Superior temporal gyrus (tissue), 1 donor: ENCODE data around the gene FAM72C.
"Not testable (repeated sequence)": the region's sequence is repeated elsewhere in the genome, so short reads cannot be mapped to it uniquely, and the experiment has no call there.

ENCODE experiments used
- DNase-seq: peaks from one replicate; pipeline ENCODE4 v3.0.0-alpha.2; 2016; ENCODE audit errors: extremely low spot score

Gene FAM72C

DNA sequence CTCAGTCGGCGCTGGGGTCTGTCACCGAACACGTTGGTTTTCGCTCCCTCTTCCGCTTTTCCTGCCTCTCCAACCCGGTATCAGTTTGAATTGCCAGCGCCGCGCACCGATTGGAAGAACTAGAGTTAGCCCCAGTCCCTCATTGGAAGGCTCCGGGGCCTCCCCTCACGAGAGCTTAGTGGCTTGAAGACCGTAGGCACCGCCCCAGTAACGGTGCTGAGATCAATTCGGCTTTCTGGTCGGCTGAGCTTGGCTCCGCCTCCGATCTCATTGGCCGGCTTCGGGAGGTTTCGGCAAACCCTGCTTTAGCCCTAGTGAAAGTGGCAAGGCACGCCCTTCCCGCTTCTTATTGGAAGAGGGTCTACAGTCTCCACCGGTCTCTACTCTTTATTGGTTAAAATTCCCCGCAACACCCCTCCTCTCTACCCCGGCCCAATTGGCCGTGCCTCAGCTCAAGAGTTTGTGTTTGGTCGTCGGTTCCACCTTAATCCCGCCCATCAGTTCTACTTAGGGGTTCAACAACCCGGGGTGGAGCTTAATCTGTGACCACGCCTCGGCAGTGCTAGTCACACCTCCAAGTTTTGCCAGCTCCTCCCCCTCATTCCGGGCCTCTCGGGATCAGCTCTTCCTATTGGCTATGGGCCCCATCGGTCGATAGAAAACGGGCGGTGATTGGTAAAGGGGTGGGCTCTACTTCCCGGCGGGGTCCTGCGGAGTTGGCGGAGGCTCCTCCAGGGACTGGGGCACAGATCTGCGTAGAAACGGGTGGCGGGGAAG lies at the start of gene FAM72C:
Gene FAM72C (minus strand): TSS at position 63 of the 777 bp plus-strand sequence. CDS start 845 bp downstream, outside the sequence.
- not testable (repeated sequence) for DNase-seq

DNA sequence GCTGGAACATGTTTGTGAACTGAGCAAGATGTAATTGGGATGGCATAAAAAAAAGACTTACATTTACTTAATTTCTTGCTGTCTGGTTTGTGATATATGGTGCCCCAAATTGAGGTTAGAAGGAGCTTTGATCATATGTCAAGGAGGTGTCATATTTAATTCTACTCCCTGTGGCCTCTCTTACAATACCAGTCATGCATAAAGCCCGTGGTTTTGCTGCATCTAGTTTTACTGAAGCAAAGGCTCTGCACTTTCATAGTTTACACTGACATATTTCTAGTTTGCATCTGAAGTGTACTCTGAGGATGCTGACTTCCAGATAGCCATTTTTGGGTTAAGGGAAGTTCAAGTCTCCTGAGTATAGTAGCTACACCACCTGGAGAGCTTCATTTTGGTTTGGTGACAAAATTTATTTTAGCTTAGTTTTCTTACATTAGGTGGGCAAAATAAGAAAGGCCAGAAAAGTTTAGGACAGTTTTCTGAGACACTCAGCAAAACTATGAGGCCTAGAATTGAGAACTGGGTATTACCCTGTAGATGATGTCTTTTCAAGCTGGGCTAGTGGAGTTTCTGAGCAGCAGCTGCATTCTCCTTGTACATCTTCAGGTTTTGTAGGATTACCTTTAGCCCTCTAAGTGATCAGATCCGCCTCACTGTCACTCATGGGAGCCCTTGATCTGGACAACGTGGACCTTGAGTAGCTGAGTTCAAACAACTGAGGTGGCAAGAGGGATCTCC lies 48.4 kb upstream of the FAM72C start:
- DNase-seq, result not testable (repeated sequence)

DNA sequence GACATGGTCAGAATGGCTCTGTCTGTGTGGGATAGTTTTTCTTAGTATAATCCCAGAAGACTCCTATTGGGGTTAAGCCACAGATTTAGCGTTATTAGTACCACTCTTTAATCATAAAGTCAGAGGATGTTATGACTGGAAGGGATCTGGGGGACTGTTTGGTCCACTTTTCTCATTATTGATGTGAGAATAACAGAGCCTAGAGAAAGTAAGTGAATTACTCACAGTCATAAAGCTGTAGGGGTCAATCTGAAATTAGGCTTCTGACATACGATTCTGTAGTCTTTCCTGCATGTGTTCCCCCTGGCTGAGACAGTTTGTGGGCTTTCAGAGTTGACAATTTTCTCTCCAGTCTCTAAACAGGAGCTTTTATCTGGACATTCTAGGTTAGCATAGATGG lies 47.3 kb upstream of the FAM72C start:
- not testable (repeated sequence) for DNase-seq

DNA sequence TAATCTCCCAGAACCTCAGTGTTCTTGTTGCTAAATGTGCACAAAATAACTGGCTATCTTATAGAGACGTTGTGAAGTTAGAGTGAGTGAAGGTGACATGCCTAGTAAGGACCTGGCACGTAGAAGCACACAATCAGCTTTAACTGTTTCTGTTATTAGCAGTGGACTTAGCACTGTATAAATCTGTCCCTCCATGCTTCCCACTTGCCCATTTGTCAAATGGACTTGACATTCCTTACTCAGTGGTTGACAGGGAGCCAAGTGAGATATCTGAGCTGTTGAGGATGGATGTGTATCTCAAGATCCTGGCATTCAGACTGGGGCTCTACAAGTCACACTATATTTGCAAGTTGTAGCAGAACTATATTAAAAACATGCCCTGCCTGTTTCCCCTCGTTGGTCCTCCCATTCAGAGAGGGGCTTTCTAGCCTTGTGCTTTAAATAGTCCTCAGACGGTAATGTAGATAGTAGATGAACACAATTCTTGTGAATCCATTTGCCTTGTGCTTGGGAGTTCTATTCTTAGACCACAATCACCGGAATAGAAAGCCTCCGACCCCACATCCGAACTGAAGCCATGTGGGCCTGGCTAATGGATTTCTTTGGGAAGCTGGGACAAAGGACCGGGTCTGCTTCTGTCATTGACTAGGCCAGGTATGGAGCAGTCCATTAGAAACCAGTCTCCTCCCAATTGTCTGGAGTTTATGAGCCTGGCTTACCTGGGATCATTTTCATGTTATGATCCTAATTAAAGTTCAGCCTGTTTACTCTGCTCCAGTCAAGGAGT lies 43.6 kb upstream of the FAM72C start:
- not testable (repeated sequence) for DNase-seq

DNA sequence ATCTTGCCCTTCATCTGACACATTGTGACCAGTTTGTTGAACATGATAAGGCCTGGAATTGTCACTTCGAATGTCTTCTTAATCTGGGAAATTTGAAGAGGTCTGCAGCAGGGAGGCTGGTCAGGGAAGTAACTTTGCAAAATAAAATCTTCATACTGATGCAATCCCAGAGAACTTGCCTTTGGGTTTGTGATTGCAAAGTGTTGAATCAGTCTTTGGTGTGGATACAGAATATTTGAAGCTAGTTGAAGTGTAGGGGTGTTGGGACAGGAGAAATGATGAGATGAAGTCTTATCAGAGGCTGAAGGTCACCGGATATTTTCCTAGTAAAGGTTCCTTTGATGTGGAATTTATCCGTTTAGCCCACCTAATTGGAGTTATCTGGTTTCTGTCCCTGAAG lies 42.7 kb upstream of the FAM72C start:
- not testable (repeated sequence) for DNase-seq

DNA sequence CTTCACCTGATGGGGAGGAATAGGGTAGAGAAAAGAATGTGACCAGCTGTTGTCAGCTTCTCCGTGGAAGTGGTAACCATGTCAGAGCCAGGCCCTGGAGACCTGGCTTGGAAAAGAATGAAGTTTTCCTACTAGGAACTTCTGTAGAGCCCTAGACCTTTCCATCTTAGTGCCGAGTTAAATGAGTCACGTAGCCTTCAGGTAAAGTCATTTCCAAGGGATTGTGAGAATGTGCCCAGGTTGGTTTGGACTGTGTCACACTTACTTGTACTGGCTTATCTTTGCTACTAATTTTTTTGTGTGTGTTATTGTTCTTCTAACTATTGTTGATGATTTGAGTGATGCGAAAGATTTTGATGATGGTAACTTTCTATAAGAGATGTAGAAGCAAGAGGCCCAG lies 42.3 kb upstream of the FAM72C start:
- DNase-seq, result not testable (repeated sequence)

DNA sequence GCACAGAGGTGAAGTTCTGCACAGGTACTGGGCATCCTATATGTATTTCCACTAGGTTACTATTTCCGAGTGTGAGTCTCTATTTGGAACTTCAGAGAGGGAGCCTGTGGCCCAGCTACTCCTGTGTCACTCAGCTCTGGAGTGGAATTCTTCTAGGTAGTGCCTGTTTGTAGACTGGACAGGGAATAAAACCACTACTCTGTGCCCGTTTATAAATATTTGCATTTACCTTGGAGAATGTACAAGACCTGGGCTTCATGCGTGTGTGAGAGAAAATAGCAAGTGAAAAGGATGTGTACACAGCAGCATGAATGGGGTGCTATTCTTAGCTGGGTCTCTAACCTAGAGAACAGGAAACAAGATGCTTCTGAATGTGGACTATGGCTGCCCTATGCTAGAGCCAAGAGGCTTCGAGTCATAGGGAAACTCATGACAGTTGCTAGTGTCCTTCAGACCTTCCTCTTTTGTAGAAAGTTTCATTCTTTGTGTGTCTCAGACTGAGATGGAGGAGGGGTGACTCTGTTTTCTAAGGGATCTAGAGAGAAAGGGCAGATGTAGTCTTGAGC lies 40.5 kb upstream of the FAM72C start:
- not testable (repeated sequence) for DNase-seq

DNA sequence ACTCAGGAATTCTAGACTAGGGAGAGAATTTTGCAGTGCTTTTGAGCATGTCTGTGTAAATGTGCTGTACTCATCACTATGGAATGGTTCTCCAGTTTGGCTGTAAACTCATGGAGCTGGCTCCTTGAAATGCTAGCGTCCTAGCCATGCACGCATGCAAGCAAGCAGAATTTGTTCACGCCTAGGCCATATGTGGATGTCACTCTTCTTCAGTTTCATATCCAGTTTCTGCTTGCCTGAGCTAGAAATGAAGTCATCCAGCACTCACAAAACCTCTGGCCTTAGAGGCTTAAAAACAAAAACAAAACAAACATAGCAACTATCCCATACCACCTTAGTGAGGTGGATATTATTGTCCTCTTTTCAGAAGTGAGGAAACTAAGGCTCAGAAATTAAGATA lies 37.6 kb upstream of the FAM72C start:
- DNase-seq, result not testable (repeated sequence)

DNA sequence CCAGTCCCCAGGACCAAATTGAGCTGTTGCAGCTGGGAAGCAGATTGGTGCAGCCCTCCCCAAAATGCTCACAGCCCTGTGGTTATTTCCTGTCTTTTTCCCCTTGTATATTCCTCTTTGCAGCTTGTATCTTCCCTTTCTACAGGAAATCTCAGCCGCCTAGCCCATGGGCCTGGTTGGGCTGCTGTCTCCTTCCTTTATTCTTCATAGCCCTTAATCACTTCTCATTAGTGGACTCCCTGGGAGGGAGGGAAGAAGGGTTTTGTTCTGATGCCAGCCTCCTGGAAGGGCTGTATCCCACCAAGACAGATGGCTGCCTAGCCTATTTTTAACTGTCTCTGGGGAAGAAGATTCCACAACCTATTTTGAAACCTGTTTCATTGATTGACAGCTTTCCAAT lies 32.5 kb upstream of the FAM72C start:
- not testable (repeated sequence) for DNase-seq

DNA sequence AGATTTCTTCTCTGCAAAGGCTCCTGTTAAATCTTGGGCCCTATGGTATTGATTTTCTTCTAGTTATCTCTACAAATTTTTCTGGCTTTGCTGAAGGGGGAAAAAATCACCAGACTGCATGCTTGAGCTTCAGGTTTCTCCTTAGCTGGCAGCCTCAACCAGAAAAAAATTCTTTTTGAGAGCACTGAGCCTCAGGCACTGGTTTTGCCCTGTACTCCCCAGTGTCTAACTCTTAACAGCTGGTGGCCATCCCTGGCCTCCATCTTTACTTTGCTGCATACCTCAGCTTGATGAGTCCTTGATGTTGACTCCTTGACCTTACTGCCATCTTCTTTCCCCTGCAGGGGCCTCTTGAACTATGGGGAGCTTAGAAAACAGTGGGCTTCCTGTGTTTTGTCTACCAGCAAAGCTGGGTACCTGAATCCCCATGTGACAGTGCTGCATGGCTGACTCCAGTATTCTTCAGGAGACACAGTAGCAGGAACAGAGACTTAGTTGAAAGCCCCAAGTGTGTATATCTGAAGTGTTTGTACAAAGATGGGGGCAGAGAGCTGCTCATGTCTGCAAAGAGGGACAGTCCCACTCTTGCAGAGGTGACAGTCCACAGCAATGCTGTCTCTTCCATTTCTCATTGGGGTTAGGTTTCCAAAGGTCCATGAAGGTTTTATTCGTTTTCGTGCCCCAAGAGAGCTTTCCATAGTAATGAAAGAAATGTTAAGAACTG lies 31.7 kb upstream of the FAM72C start:
- not testable (repeated sequence) for DNase-seq

DNA sequence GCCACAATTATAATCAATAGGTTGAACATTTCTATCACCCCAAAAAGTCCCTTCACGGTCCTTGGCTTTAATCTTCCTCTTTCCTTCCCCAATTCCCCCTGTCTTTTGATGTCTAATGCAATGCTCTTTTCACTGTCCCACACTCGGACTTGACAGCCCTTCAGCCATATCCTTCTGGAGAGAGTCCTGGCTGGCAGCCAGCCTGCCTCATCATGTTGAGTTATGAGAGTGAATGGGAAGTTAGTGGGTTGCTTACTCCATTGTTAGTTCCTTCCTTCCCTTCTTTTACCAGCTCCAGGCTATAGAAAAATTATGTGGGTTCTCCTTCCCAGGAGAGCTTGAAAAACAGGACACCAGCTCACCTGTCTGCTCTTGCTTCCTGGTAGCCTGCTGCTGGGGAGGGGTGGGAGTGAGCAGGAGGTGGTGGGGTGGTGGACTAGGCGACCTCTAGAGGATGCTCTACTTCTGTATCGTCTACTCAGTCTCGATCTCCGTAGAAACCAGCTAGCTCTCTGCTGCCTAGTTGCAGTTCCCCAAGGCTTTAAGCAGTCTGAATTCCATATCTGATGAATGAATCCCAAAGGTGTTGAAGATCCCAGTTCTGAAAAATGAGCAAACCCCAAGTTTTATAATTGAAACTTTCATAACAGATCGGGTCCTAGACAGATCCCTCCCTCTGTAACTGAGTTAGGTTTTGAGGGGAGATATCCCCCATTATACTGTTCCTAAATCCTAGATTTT lies 30.5 kb upstream of the FAM72C start:
- DNase-seq, result not testable (repeated sequence)

DNA sequence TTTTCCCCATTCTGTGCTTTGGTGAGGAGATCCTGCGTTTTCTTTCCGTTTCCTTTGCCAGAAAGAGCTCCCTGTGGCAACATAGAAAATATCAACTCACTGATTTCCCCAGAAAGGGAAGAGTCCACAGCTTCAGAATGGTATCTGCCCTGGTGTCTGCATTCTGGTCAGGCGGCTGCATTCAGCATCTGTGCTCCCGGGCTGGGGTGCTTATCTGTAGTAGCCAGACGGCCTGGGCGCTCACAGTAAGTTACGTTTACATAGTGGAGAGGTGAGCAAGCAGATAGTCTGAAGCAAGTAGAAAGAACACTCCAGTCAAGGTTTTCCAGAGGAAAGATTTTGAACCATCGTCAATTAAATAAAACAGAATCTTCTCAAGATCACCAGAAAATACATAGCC lies 29.3 kb upstream of the FAM72C start:
- not testable (repeated sequence) for DNase-seq

DNA sequence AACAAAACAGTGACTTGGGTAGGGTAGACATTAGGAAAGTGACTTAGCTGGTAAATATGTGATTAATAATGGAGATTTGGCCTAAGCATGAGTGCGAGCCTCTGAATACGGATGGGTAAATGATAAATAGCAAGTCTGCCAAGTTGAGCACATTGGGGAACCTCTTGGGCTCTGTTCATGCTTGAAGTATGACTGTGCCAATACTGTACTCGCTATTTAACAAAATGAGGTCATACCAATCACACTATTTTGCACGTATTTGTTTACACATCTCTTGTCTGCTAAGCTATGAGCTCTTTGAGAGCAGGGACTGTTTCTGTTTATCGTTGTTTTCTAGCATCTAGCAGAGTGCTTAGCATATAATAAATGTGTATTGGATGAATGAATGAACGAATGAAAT lies 24.2 kb upstream of the FAM72C start:
- DNase-seq, result not testable (repeated sequence)

DNA sequence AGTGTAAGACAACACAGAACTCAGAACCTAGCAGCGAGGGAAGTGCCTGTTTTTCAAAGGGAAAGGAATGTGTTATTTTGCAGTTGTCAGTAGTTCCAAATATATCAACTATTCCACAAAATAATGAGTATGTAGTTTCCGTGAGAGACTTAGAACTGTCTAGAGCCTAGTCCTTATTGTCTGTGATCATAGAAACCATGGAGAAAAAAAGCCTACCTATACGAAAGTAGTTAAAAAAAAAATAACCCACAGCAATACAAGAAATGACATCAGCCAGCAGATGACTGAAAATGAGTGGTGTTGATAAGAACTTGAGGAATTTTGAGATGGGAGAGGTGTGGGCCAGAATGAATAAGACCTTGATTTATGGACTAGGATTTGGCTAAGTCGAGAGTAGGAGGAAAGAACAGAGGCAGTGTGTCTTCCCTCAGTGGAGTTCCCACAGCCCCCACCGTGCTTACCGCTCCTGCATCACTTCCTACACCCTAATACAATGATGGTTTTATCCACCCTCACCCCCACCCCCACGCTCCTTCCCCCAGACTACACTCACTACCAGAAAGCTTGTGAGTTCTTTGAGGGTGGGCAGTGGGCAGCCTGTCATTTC lies 21.6 kb upstream of the FAM72C start:
- DNase-seq, result not testable (repeated sequence)

DNA sequence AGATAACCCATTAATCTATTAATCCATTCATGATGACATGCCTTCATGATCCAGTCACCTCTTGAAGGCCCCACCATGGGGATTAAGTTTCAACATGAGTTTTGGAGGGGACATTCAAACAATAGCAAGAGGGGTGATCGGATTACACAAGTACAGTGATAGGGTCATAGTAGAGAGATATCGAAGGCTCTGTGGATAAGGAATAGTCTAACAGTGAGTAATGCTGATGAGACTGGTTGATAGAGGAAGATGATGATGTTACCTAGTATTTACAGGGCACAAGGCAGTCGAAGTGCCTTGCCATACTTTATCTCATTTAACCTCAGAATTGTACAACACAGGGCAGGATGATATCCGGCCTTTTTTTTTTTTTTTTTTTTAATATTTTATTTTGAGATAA lies 18.9 kb upstream of the FAM72C start:
- DNase-seq, result not testable (repeated sequence)

DNA sequence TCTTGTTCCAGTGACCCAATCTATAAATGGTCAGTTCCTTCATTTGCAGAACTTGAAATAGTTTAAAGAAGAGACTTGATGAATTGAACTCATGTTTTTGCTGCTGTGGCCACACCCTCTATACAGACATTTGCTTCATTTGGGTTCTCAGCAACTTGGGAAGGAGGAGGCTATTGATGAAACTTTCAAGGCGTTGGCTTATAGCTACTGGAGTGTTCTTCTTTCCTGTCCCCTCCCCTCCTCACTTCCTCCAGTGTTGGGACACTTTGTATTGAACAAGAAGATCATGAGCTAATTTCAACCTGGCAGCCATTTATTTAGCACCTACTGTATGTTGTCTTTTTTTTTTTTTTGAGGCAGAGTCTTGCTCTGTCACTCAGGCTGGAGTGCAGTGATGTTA lies 17.9 kb upstream of the FAM72C start:
- DNase-seq, result not testable (repeated sequence)

DNA sequence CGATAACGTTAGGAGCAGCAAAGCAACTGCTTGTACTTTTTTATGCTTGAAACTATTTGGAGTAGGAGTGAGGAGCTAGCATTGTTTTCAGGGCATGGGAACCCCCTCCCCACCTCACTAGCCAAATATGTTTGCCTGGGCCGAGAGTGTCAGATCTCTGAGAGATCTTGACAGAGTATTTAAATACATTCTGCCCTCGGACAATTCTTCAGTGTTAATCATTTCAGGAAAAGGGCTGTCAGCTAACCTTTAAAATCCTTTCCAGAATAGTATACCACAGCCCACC lies 17.6 kb upstream of the FAM72C start:
- not testable (repeated sequence) for DNase-seq

DNA sequence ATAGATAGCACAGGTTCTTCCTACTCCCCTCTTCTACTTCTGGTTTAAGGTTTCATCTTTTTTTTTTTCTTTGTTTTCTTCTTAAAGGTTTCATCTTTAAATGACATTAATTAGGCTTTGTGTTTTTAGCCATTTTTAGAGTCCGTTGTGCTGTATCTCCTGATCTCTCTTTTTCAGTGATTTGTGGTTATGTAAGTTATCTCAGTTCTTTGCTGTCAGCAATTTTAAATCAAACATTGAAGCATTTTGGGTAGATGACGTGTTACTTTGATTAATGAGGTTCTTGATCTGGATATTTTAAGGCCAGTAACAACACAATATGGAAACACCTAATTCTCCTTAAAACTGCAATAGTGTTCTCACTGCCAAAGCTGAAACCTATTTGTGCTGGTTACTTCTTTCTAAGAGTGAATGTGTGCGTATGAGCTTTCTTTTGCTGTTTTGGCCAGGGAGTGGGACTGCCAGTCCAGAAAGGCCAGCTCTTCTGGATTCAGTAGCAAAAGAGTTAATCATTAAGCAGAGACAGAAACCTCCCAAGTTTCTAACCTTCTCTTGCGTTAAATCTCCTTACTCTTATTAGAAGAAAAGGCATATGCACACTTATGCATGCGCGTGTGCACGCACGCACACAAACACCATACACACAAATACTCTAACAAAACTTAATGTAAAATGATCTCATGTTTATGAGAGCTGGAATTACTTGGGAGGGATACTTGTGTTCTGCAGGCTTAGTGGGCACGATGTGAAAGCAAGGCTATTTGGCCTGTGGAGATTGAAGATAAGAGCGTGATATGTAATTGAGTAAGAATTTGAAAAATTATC lies 17.0 kb upstream of the FAM72C start:
- DNase-seq, result not testable (repeated sequence)

DNA sequence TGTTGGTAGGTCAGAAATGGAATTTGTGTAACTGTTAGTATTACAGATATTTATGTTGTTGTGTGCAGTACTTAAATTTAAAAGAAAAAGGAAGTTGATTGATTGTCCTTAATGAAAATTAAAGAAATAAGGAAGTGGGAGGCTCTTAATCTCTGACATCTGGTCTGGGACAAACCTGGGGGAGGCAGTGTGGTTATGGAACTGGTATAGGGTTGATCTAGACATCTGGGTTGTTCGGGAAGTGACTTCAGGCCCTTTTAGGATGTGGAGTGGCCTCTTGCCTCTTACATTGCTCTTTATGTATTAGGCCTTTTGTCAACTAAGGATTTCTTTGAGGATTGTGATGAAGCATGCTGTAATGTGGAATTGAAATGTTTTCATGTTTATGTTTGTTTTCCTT lies 16.1 kb upstream of the FAM72C start:
- DNase-seq, result not testable (repeated sequence)
